ENCODE data around the gene CTCFL.

CTCFL gene

GRCh38 chr20:57553376-57554018 is 28.6 kb upstream of the CTCFL start:
- DNase-seq (ENCODE audit: low read depth) = no peak
- TF ChIP-seq CTCF (IDR thresholded peaks at IDR 0.05; ENCODE audit: insufficient read depth, low read depth, low read length, missing control alignments) = no peak
- no peak overlapping the region for H3K4me3 ChIP-seq (ENCODE audit: low read length)

GRCh38 chr20:57552471-57552870 is 27.5 kb upstream of the CTCFL start:
- DNase-seq (ENCODE audit: low read depth) = no peak
- no peak overlapping the region for H3K4me3 ChIP-seq (ENCODE audit: low read length)
- no peak for TF ChIP-seq CTCF (IDR thresholded peaks at IDR 0.05; ENCODE audit: insufficient read depth, low read depth, low read length, missing control alignments)

- H3K4me3 ChIP-seq (ENCODE audit: low read length) = no peak overlapping the region
- no peak for DNase-seq (ENCODE audit: low read depth)
- no peak for TF ChIP-seq CTCF (IDR thresholded peaks at IDR 0.05; ENCODE audit: insufficient read depth, low read depth, low read length, missing control alignments)
These were observed 23.5 kb upstream of the CTCFL start for GRCh38 chr20:57548177-57549058.

- TF ChIP-seq CTCF (IDR thresholded peaks at IDR 0.05; ENCODE audit: insufficient read depth, low read depth, low read length, missing control alignments) = no peak
- peak; percentile 70 for DNase-seq (ENCODE audit: low read depth)
These were observed 22.2 kb upstream of the CTCFL start for GRCh38 chr20:57546956-57547649.

GRCh38 chr20:57545927-57546662 is 21.2 kb upstream of the CTCFL start:
- TF ChIP-seq CTCF (IDR thresholded peaks at IDR 0.05; ENCODE audit: insufficient read depth, low read depth, low read length, missing control alignments) = no peak
- no peak for DNase-seq (ENCODE audit: low read depth)
- no peak overlapping the region for H3K4me3 ChIP-seq (ENCODE audit: low read length)

More at GRCh38 chr20:57546956-57547649, 22.2 kb upstream of the CTCFL start:
- no peak overlapping the region for H3K4me3 ChIP-seq (ENCODE audit: low read length)

- DNase-seq (ENCODE audit: low read depth) = no peak
- no peak overlapping the region for H3K4me3 ChIP-seq (ENCODE audit: low read length)
- TF ChIP-seq CTCF (IDR thresholded peaks at IDR 0.05; ENCODE audit: insufficient read depth, low read depth, low read length, missing control alignments) = no peak
These were observed 20.1 kb upstream of the CTCFL start for GRCh38 chr20:57544838-57545564.
